HepG2 (cell line): ENCODE measurements around the gene TMEM45A. TPM values are rescaled to one million over a fixed set of nuclear protein-coding genes. Genes with fewer than 3 reads are reported as not detected.
"Not testable (repeated sequence)": the region's sequence is repeated elsewhere in the genome, so short reads cannot be mapped to it uniquely, and the experiment has no call there.

Experiments used
- ATAC-seq: fragments of 200-7000 bp; cut with Tn5 transposase; 3 replicates; pipeline ENCODE4 v1.9.1; 2020; ENCODE audit warnings: mild to moderate bottlenecking, moderate library complexity
- BruUV-seq: library from RNA; stranded (reverse); fragments of 400-500 nt; replicated peaks from 2 replicates; lab custom pipeline; 2021; lab: Mats Ljungman, UMichigan
- CTCF ChIA-PET: fragments of 300-600 bp; formaldehyde crosslinking; extraction: SDS; loops from one replicate; lab custom pipeline; 2021; ENCODE audit warnings: low total read pairs, inconsistent platforms, low intra/inter-chr PET ratio; lab: Yijun Ruan, JAX
- POLR2A ChIA-PET: fragments of 350-600 bp; sonication (Branson Sonifier 250); formaldehyde crosslinking; loops from one replicate; lab custom pipeline; 2020; ENCODE audit warnings: antibody characterized with exemption, inconsistent platforms; lab: Yijun Ruan, JAX
- DNase-seq: peaks from one replicate; pipeline ENCODE4 v3.0.0-alpha.2; 2015; ENCODE audit warnings: low spot score
- FAIRE-seq: peaks from 3 replicates; lab custom pipeline; 2011; peaks lifted over from hg19 to GRCh38; lab: Jason Lieb, UNC
- H2AFZ ChIP-seq: one replicate; pipeline ENCODE4 v1.6.1; 2011; ENCODE audit warnings: low read length, inconsistent platforms
- H3K27ac ChIP-seq: fragments of 300-600 bp; 3 replicates; pipeline ENCODE4 v1.8.0; 2011; ENCODE audit warnings: mixed run types, mild to moderate bottlenecking, mixed read lengths, low read length, inconsistent platforms; ENCODE audit not compliant: insufficient read depth; ENCODE audit errors: extremely low read length
- H3K27me3 ChIP-seq, 2 experiments: fragments of 200-600 bp in 1 of 2; 2 replicates in 1 of 2; 3 replicates in 1 of 2; pipeline versions ENCODE4 v1.6.0 to v1.8.0; 2011; ENCODE audit warnings: low read length in 2 of 2, mild to moderate bottlenecking in 2 of 2, moderate library complexity in 2 of 2, inconsistent platforms in 1 of 2; ENCODE audit not compliant: insufficient read depth in 2 of 2, control insufficient read depth in 1 of 2
- H3K36me3 ChIP-seq, 2 experiments: fragments of 200-600 bp in 1 of 2; replicated peaks in 1 of 2; 2 replicates in 1 of 2; 3 replicates in 1 of 2; pipeline versions ENCODE4 v1.5.1 to v1.8.0; 2011; ENCODE audit warnings: low read length in 2 of 2, inconsistent platforms in 1 of 2; ENCODE audit not compliant: insufficient read depth in 2 of 2, control insufficient read depth in 1 of 2
- H3K4me1 ChIP-seq: 2 replicates; pipeline ENCODE4 v1.5.1; 2012; ENCODE audit warnings: low read length, inconsistent platforms; ENCODE audit not compliant: insufficient read depth
- H3K4me2 ChIP-seq: 2 replicates; pipeline ENCODE4 v1.6.0; 2011; ENCODE audit warnings: low read depth, low read length, inconsistent platforms
- H3K4me3 ChIP-seq, 3 experiments: fragments of 200-600 bp in 1 of 3; sonication (generic), shearing (Covaris generic) in 1 of 3; replicated peaks in 1 of 3; 2 replicates each; pipeline ENCODE4 v1.5.1; 2011 to 2016; ENCODE audit warnings: low read length in 3 of 3, inconsistent platforms in 2 of 3, low read depth in 2 of 3, mild to moderate bottlenecking in 2 of 3, control low read depth in 1 of 3, mixed read lengths in 1 of 3; ENCODE audit not compliant: insufficient read depth in 1 of 3
- H3K79me2 ChIP-seq: one replicate; pipeline ENCODE4 v1.6.1; 2011; ENCODE audit warnings: low read length, inconsistent platforms; ENCODE audit not compliant: insufficient read depth
- H3K9ac ChIP-seq: 2 replicates; pipeline ENCODE4 v1.6.0; 2011; ENCODE audit warnings: mild to moderate bottlenecking, low read depth, low read length, inconsistent platforms; ENCODE audit not compliant: insufficient read depth
- H3K9me3 ChIP-seq: 2 replicates; pipeline ENCODE4 v1.5.1; 2012; ENCODE audit warnings: mild to moderate bottlenecking, low read length
- H4K20me1 ChIP-seq: 2 replicates; pipeline ENCODE4 v1.6.0; 2011; ENCODE audit warnings: inconsistent platforms, mild to moderate bottlenecking, low read length, moderate library complexity; ENCODE audit not compliant: insufficient read depth
- ELF4 ChIP-seq: sonication (generic); formaldehyde crosslinking; IDR thresholded peaks from 2 replicates; pipeline ENCODE4 v1.5.0; 2020; ENCODE audit warnings: missing genetic modification reagents, mild to moderate bottlenecking, moderate library complexity, borderline replicate concordance
- LCORL ChIP-seq, 2 experiments: fragments of 450-650 bp in 1 of 2; sonication (generic) in 1 of 2; formaldehyde crosslinking in 1 of 2; IDR thresholded peaks; 2 replicates each; pipeline versions ENCODE4 v1.5.0 to v1.6.1; 2017 to 2020; ENCODE audit warnings: antibody characterized with exemption in 1 of 2, missing genetic modification reagents in 1 of 2
- MIER2 ChIP-seq: IDR thresholded peaks from 2 replicates; pipeline ENCODE4 v1.6.1; 2016; ENCODE audit warnings: missing biosample characterization, missing genetic modification reagents
- RFX5 ChIP-seq: IDR thresholded peaks from 2 replicates; pipeline ENCODE4 v1.6.1; 2011; ENCODE audit warnings: low read depth, low read length, improper control_type of control experiment
- TERF1 ChIP-seq: sonication (generic); formaldehyde crosslinking; IDR thresholded peaks from 2 replicates; pipeline ENCODE4 v1.8.0; 2022; ENCODE audit warnings: mild to moderate bottlenecking, missing genetic modification reagents, moderate library complexity
- ZBTB26 ChIP-seq: IDR thresholded peaks from 2 replicates; pipeline ENCODE4 v1.6.1; 2016; ENCODE audit warnings: missing compliant biosample characterization, missing genetic modification reagents, borderline replicate concordance
- ZFP36L2 ChIP-seq: sonication (generic); formaldehyde crosslinking; IDR thresholded peaks from 2 replicates; pipeline ENCODE4 v1.4.0; 2020; ENCODE audit warnings: missing genetic modification reagents
- ZHX2 ChIP-seq, 2 experiments: sonication (generic) in 1 of 2; formaldehyde crosslinking in 1 of 2; IDR thresholded peaks; 2 replicates each; pipeline versions ENCODE4 v1.6.1 to v1.9.0; 2014 to 2022; ENCODE audit warnings: antibody characterized with exemption in 1 of 2, borderline replicate concordance in 1 of 2, inconsistent platforms in 1 of 2, low read depth in 1 of 2, missing genetic modification reagents in 1 of 2
- ZNF235 ChIP-seq: sonication (generic); formaldehyde crosslinking; IDR thresholded peaks from 2 replicates; pipeline ENCODE4 v1.8.1; 2023; ENCODE audit warnings: mild to moderate bottlenecking, missing genetic modification reagents, borderline replicate concordance
- ZNF75D ChIP-seq: sonication (generic); formaldehyde crosslinking; IDR thresholded peaks from 2 replicates; pipeline ENCODE4 v1.8.1; 2023; ENCODE audit warnings: missing genetic modification reagents, mild to moderate bottlenecking, borderline replicate concordance
- ZNF816 ChIP-seq: sonication (generic); formaldehyde crosslinking; IDR thresholded peaks from 2 replicates; pipeline ENCODE4 v1.8.0; 2022; ENCODE audit warnings: missing genetic modification reagents, mild to moderate bottlenecking, borderline replicate concordance
- WGBS: methylation state at CpG from one replicate; pipeline ENCODE4 v1.1.6; 2017; ENCODE audit warnings: low lambda C conversion rate; 5-methylcytosine and 5-hydroxymethylcytosine counted together
- in situ Hi-C: cut with HindIII; loops from 2 replicates; pipeline ENCODE4 v1.10.0; 2017; ENCODE audit warnings: low pct_unique_long_range_greater_than_20kb; ENCODE audit not compliant: extremely low pct_ligation_motif_present
- intact Hi-C: fragments of 100-400 bp; cut with micrococcal nuclease; formaldehyde crosslinking; loops from one replicate; pipeline ENCODE4 v1.10.0; 2022; ENCODE audit not compliant: unreplicated experiment
- polyA plus RNA-seq, 8 experiments: library from polyadenylated mRNA; depleted of rRNA in 3 of 8; stranded (reverse) in 7 of 8; unstranded in 1 of 8; fragments of >200 nt; fragmentation: Illumina TruSeq in 4 of 8; extraction: Trizol in 4 of 8; gene quantifications; 2 replicates each; pipeline versions ENCODE4 v1.2.1 to v1.2.3, GENCODE V29; 2011 to 2016; ENCODE audit warnings: low read depth in 4 of 8, missing spikeins in 1 of 8, mixed read lengths in 1 of 8; ENCODE audit not compliant: insufficient read depth in 1 of 8
- total RNA-seq, 5 experiments: library from RNA; depleted of rRNA; stranded (reverse); fragments of >200 nt; fragmentation: Illumina TruSeq; extraction: Trizol; gene quantifications; 2 replicates each; pipeline ENCODE4 v1.2.3, GENCODE V29; 2016; ENCODE audit warnings: low read depth in 1 of 5

TMEM45A gene
- total and polyA plus RNA-seq, 2 of the 13 experiments (the other 11 are each of a cell fraction or from before 2014, with no cell fraction given): 14.8 to 38.5 TPM

DNA sequence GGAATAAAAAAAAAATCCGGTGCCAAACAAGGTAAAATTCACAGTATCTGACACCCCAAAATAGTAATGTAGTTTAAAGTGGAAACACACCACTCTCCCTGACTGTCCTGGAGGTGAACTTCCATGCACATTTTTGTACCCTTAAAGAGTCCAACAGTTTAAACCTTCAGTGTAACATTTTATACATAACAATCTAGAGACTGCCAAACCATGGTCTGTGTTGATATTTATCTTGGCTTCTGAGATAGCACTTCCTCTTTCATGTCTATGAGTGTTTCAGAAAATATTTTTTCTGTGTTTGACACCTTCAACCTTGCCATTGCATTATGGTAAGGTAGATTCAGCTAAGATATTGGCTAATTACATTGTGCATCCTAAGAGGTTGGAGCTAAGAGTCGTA, 13.9 kb downstream of the TMEM45A start (continued):
- TF ChIP-seq TERF1 (CRISPR knock-in tag) (no peak), MIER2 (CRISPR knock-in tag) (no peak), ELF4 (CRISPR knock-in tag) (no peak), ZFP36L2 (CRISPR knock-in tag) (no peak), RFX5 (no peak), LCORL (IDR thresholded peaks at IDR 0.05) (no peak), LCORL (CRISPR knock-in tag; IDR thresholded peaks at IDR 0.05) (no peak), ZNF235 (CRISPR knock-in tag) (no peak), ZNF75D (CRISPR knock-in tag) (no peak), ZBTB26 (CRISPR knock-in tag) (no peak), ZNF816 (no peak), ZHX2 (IDR thresholded peaks at IDR 0.05; ENCODE audit: low read depth) (no peak), ZHX2 (CRISPR knock-in tag; IDR thresholded peaks at IDR 0.05; ENCODE audit: borderline replicate concordance) (no peak)

- BruUV-seq, H3K79me2 ChIP-seq, H3K4me1 ChIP-seq, H3K4me2 ChIP-seq, ATAC-seq, H3K4me3 ChIP-seq, CTCF ChIA-PET, DNase-seq, H3K27me3 ChIP-seq, H2AFZ ChIP-seq, in situ Hi-C loops, POLR2A ChIA-PET, H3K27ac ChIP-seq, H3K9ac ChIP-seq, H3K36me3 ChIP-seq, FAIRE-seq, H4K20me1 ChIP-seq, intact Hi-C loops: not testable (repeated sequence)
- 80% methylated on average over 13 of the region's 15 CpGs for WGBS
- H3K9me3 ChIP-seq: peaks cover 15% of the 10 kb centered on the region; the same call in 1 of the 2 replicates
Observed at GRCh38 chr3:100509818-100510217, 17.4 kb downstream of the TMEM45A start.
